IMR-90 (cell line): Measurements from ENCODE around the gene CPEB3.

Experiments
- BHLHE40 ChIP-seq: fragments of 150-350 bp; IDR thresholded peaks from 2 replicates; pipeline ENCODE4 v1.6.1; 2016; ENCODE audit warnings: mild to moderate bottlenecking, low read depth, low read length
- CEBPB ChIP-seq: IDR thresholded peaks from 2 replicates; pipeline ENCODE4 v1.6.1; 2012; ENCODE audit warnings: low read depth, low read length, improper control_type of control experiment
- CTCF ChIP-seq: conservative IDR thresholded peaks from 2 replicates; pipeline ENCODE4 v1.5.1; 2012; ENCODE audit warnings: mild to moderate bottlenecking, low read depth, low read length, improper control_type of control experiment
- FOS ChIP-seq: fragments of 150-350 bp; IDR thresholded peaks from 2 replicates; pipeline ENCODE4 v1.6.1; 2016; ENCODE audit warnings: low read depth, low read length
- MXI1 ChIP-seq: IDR thresholded peaks from 2 replicates; pipeline ENCODE4 v1.6.1; 2012; ENCODE audit warnings: low read depth, mild to moderate bottlenecking, low read length, moderate library complexity, borderline replicate concordance
- POLR2A ChIP-seq: IDR thresholded peaks from 2 replicates; pipeline ENCODE4 v1.6.1; 2012; ENCODE audit warnings: mild to moderate bottlenecking, low read depth, low read length
- RFX5 ChIP-seq: IDR thresholded peaks from 2 replicates; pipeline ENCODE4 v1.8.0; 2012; ENCODE audit warnings: low read depth, mild to moderate bottlenecking, low read length, moderate library complexity
- SMC3 ChIP-seq: fragments of 150-350 bp; IDR thresholded peaks from 2 replicates; pipeline ENCODE4 v1.6.1; 2016; ENCODE audit warnings: low read depth, mild to moderate bottlenecking, antibody characterized with exemption, low read length, moderate library complexity

- TF ChIP-seq FOS (no peak), CTCF (no peak), RFX5 (no peak), POLR2A (no peak), BHLHE40 (no peak), SMC3 (no peak), CEBPB (no peak), MXI1 (no peak)
These were observed 266.2 kb downstream of the CPEB3 start for GRCh38 chr10:92024700-92025099.
